Measurements from ENCODE around the gene OR8K3. TPM values are rescaled to one million over a fixed set of nuclear protein-coding genes. Genes with fewer than 3 reads are reported as not detected.

Gene OR8K3
- not detected in 2 replicates for total RNA-seq

GRCh38 chr11:56314844-56315243 lies at the start of gene OR8K3:
TSS of gene OR8K3 (plus strand) at chr11:56315144. CDS start at chr11:56318307, 3,163 bp downstream.

GRCh38 chr11:56273854-56274253 lies 41.1 kb upstream of the OR8K3 start, which contains the start of gene OR5T1:
TSS of gene OR5T1 (plus strand) at chr11:56274154. CDS start at chr11:56275639, 1,485 bp downstream.

DNA sequence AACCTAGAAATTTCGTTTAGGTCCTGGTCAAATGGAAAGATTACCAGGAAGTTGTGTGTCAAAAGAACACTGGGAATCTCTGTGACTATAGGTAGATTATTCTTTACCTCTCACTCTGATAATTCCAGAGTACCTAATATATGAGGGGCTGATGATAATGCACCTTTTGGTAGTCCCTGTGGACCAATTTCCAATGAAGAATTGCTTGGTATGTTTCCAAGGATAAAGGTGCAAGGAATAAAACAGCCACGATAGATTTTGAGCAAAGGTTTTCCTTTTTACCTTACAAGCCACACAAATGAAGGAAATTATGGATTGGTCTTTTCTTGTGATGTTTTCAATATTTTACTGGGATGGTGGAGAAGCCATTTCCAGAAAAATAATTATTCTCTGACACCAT lies 22.8 kb upstream of the OR8K3 start, which contains the start of gene OR8H1:
TSS of gene OR8H1 (minus strand) at position 101 of the 400 bp plus-strand sequence. CDS start 1,192 bp downstream, outside the sequence.

DNA sequence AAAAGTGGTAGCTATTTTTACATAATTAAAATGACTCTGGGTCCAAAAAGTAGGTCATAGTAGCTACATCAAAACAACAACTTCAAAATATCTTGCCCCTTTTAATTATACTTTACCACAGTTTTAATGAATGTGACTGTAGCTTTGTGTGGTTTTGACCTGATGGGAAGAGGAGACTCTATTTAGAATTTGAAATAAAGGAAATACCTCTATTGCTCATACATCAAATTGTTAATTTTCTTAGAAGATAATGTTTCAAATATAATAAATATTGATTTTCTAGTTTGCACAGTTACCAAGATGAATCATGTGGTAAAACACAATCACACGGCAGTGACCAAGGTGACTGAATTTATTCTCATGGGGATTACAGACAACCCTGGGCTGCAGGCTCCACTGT lies 30.8 kb downstream of the OR8K3 start, which contains the start of gene OR8K1:
TSS of gene OR8K1 (plus strand) at position 301 of the 400 bp plus-strand sequence. CDS start at position 301, 0 bp downstream.

DNA sequence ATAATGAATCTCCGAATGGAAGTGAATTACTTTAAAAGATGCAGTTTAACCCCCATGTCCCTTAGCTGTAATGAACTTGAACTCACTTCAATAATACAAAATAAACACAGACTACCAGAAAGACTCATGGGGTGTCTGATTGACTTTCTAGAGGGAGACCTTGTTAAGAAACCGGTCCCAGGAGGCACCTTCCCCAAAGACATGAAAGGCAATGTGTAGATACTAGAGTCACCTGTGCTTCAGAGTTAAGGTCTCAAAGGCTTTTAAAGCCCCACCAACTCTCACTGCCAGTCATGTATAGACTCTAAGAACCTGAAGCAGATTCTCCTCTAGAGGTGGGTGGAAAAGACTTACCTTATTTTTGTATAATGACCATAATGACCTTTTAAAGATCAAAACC lies 39.0 kb downstream of the OR8K3 start, which contains the start of gene OR8J1:
TSS of gene OR8J1 (plus strand) at position 301 of the 400 bp plus-strand sequence. CDS start 5,956 bp downstream, outside the sequence.

Other genes starting within 250 kb of the OR8K3 start
- not detected in 2 replicates for gene OR8I2, start 221.8 kb upstream of the OR8K3 start, total RNA-seq
- not detected in 2 replicates for gene OR8H2, start 211.5 kb upstream of the OR8K3 start, total RNA-seq
- not detected in 2 replicates for gene OR8H3, start 192.8 kb upstream of the OR8K3 start, total RNA-seq
- gene OR8J3, start 174.9 kb upstream of the OR8K3 start, total RNA-seq = under 0.01 TPM in 1 of 2 replicates, not detected in the other
- not detected in 2 replicates for gene OR8K5, start 154.8 kb upstream of the OR8K3 start, total RNA-seq
- not detected in 2 replicates for gene OR5J2, start 138.5 kb upstream of the OR8K3 start, total RNA-seq
- gene OR5T2, start 80.9 kb upstream of the OR8K3 start, total RNA-seq = not detected in 2 replicates
- not detected in 2 replicates for gene OR5T3, start 62.9 kb upstream of the OR8K3 start, total RNA-seq
- not detected in 2 replicates for gene OR5T1, start 41.0 kb upstream of the OR8K3 start, total RNA-seq
- gene OR8H1, start 22.9 kb upstream of the OR8K3 start, total RNA-seq = not detected in 2 replicates
- not detected in 2 replicates for gene OR8K1, start 30.9 kb downstream of the OR8K3 start, total RNA-seq
- gene OR8J1, start 39.1 kb downstream of the OR8K3 start, total RNA-seq = not detected in 2 replicates
- gene OR8U1, start 60.5 kb downstream of the OR8K3 start, total RNA-seq = not detected in 2 replicates
- gene OR5AL1, start 97.6 kb downstream of the OR8K3 start, total RNA-seq = not detected in 2 replicates
- not detected in 2 replicates for gene OR5M3, start 158.2 kb downstream of the OR8K3 start, total RNA-seq
- not detected in 2 replicates for gene OR5M8, start 176.2 kb downstream of the OR8K3 start, total RNA-seq
- gene OR5M11, start 228.1 kb downstream of the OR8K3 start, total RNA-seq = not detected in 2 replicates

Measured in tracheal epithelial cell (primary cell).